Activated naive CD8-positive, alpha-beta T cell (primary cell): ENCODE measurements around the gene ATRNL1.
"Not testable (repeated sequence)": the region's sequence is repeated elsewhere in the genome, so short reads cannot be mapped to it uniquely, and the experiment has no call there.

Experiments
- H3K27ac Mint-ChIP-seq: one replicate; pipeline ENCODE4 v1.8.0; 2021; ENCODE audit warnings: mixed read lengths
- H3K27me3 Mint-ChIP-seq: one replicate; pipeline ENCODE4 v1.8.0; 2021; ENCODE audit warnings: mixed read lengths
- H3K36me3 Mint-ChIP-seq: one replicate; pipeline ENCODE4 v1.8.0; 2021; ENCODE audit warnings: mixed read lengths
- H3K4me1 Mint-ChIP-seq: one replicate; pipeline ENCODE4 v1.8.0; 2021; ENCODE audit warnings: low read depth, mixed read lengths
- H3K4me3 Mint-ChIP-seq: one replicate; pipeline ENCODE4 v1.8.0; 2021; ENCODE audit warnings: mild to moderate bottlenecking, mixed read lengths
- H3K9me3 Mint-ChIP-seq: one replicate; pipeline ENCODE4 v1.8.0; 2021; ENCODE audit warnings: low read depth, mixed read lengths

ATRNL1 gene

DNA sequence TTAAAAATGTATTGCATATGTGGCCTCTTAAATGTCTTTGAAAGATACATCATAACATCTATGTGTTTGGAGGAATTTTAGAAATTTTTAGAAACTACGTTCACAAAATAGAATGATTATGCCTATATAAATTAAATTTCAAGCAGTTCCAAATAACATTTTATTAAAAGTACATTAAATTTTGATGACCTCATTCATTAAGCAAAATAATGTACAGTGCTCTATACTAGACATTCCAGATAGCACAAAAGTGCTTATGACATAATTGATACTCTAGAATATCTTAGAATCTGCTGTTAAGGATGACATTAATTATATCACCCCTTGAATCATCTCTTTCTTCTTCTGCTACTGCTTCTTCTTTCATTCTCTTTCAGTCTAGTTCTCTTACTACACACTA is 650.9 kb downstream of the ATRNL1 start:
- no peaks in the 10 kb centered on the region for H3K27me3 Mint-ChIP-seq
- H3K9me3 Mint-ChIP-seq: no peaks in the 10 kb centered on the region
- H3K4me1 Mint-ChIP-seq: no peaks in the 10 kb centered on the region
- no peak overlapping the region for H3K4me3 Mint-ChIP-seq
- H3K36me3 Mint-ChIP-seq: no peaks in the 10 kb centered on the region
- H3K27ac Mint-ChIP-seq: no peak overlapping the region

DNA sequence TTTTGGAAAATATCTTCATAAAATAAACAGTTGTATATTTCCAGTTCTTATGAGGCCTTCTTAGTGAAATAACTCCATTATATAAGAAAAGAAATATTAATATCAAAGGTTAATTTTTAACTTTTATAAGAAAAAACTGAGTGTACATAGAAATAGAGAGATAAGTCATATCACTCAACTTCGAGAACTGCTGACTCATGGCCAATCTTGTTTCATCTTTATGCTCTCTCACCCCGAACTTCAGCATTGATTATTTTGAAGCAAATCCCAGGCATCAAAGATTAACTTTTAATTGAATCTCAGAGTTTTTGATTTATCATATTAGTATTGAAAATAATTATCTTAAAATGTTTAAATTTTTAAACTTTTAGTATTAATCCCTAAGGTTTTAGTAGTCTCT is 652.8 kb downstream of the ATRNL1 start:
- Mint-ChIP-seq H3K4me1 (no peaks in the 10 kb centered on the region), H3K27me3 (no peaks in the 10 kb centered on the region), H3K27ac (no peak overlapping the region), H3K9me3 (no peaks in the 10 kb centered on the region), H3K4me3 (no peak overlapping the region), H3K36me3 (no peaks in the 10 kb centered on the region)

DNA sequence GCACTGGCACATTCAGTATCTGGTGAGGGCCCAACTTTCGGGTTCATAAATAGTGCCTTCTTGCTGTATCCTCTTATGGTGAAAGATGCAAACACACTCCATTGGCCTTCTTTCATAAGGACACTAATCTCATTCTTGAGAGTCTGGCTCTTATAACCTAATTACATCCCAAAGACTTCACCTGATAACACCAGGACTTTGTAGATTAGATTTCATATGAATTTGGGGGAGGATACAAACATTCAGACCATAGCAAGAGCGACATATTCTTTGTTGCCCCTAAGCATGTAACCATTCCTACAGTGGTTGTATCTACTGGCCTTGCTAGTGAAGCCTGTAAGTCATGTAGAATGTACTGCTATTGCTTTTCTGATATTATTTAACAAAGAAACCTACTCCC is 654.6 kb downstream of the ATRNL1 start:
- Mint-ChIP-seq H3K4me1 (no peaks in the 10 kb centered on the region), H3K36me3 (no peaks in the 10 kb centered on the region), H3K27ac (no peak overlapping the region), H3K27me3 (no peaks in the 10 kb centered on the region), H3K4me3 (no peak overlapping the region), H3K9me3 (no peaks in the 10 kb centered on the region)

DNA sequence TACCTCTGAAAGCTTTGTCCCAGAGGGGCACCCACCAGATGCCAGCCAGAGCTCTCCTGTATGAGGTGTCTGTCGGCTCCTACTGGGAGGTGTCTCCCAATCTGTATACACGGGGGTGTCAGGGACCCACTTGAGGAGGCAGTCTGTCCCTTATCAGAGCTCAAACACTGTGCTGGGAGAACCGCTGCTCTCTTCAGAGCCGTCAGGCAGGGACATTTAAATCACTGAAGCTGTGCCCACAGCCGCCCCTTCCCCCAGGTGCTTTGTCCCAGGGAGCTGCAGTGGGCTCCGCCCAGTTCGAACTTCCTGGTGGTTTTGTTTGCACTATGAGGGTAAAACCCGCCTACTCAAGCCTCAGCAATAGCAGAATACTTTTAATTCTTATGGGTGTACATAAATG is 665.3 kb downstream of the ATRNL1 start:
- not testable (repeated sequence) for H3K36me3 Mint-ChIP-seq, H3K4me3 Mint-ChIP-seq, H3K4me1 Mint-ChIP-seq, H3K27ac Mint-ChIP-seq, H3K27me3 Mint-ChIP-seq, H3K9me3 Mint-ChIP-seq

DNA sequence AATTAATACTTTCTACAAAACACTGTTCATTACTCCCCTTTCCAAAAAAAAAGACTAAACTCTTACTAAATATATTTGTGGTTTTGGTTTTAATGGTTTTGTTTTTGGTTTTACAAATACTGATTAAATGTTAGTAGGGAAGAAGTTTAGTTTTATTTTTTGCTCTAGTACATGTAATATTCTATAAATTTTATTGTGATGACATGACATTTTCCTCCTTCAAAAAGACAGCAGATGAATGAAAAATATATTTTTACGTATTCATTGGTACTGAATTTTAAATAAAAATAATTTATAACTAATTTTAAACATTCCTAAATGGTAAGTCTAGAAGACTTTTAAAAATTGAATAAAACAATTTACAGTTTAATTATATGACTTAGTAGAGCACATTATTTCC is 667.0 kb downstream of the ATRNL1 start:
- H3K36me3 Mint-ChIP-seq: no peaks in the 10 kb centered on the region

DNA sequence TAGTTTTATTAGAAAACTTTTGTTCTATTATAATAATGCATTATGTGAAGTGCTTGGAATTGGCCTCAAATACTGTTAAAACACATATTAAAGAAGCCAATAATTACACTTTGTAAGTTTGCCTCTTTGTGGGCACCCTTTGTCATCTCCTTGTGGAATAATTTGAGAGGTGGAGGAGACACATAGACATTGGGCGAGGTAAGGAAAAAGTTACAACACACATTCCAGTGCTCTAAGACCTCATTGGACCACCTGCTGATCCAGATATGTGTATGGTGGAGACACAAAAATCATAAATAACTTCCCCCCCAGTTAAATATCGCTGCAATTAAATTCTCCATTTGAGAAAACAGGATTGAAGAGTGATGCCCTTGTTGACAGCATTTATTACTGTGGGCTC is 668.0 kb downstream of the ATRNL1 start:
- Mint-ChIP-seq H3K4me3 (no peak overlapping the region), H3K4me1 (no peaks in the 10 kb centered on the region), H3K27me3 (no peaks in the 10 kb centered on the region), H3K27ac (no peak overlapping the region), H3K36me3 (no peaks in the 10 kb centered on the region), H3K9me3 (peaks cover 4% of the 10 kb centered on the region)

More for the DNA sequence above, 667.0 kb downstream of the ATRNL1 start:
- Mint-ChIP-seq H3K4me3 (no peak overlapping the region), H3K9me3 (peaks cover 6% of the 10 kb centered on the region), H3K27ac (no peak overlapping the region), H3K4me1 (no peaks in the 10 kb centered on the region), H3K27me3 (no peaks in the 10 kb centered on the region)

DNA sequence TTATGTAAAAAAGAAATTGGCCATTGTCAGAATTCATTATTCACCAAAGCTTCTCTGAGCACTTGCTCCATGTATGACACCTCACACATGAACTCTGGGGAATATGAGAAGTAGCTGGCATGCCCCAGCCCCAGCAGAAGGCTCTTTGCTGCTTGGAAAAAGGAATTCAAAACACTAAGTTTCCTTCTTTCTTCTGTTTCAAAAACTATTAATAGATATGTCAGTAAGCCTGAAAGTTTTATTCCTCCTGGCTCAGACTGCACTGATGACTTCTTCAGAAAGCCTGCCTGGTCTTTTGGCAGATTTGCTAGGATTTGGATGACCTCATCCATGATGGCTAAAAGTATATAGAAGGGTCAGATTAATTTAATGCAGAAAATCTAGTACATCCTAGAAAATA is 668.9 kb downstream of the ATRNL1 start:
- H3K4me3 Mint-ChIP-seq: no peak overlapping the region
- H3K27ac Mint-ChIP-seq: no peak overlapping the region
- no peaks in the 10 kb centered on the region for H3K4me1 Mint-ChIP-seq
- no peaks in the 10 kb centered on the region for H3K9me3 Mint-ChIP-seq
- H3K36me3 Mint-ChIP-seq: no peaks in the 10 kb centered on the region
- no peaks in the 10 kb centered on the region for H3K27me3 Mint-ChIP-seq

DNA sequence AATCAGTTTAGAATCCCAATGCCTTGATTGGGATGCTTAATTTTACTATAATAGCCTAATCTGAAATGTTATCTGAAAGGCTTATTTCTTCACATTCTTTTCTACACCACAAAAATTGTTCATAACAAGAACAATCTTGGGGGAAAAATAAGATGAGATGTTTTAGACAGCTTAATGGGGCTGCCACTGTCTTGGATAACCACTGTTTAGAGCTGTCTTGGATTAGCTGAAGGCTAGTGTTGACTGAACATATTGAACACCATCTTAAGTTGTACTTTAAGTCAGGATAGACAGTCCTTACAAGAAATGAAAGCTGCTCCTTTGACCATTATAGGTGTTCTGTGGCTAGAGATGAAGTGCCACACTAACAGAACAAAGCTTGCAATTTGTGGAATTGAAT is 678.6 kb downstream of the ATRNL1 start:
- H3K4me3 Mint-ChIP-seq: no peak overlapping the region
- H3K9me3 Mint-ChIP-seq: no peaks in the 10 kb centered on the region
- no peaks in the 10 kb centered on the region for H3K4me1 Mint-ChIP-seq
- no peaks in the 10 kb centered on the region for H3K36me3 Mint-ChIP-seq
- H3K27me3 Mint-ChIP-seq: no peaks in the 10 kb centered on the region
- H3K27ac Mint-ChIP-seq: no peak overlapping the region

DNA sequence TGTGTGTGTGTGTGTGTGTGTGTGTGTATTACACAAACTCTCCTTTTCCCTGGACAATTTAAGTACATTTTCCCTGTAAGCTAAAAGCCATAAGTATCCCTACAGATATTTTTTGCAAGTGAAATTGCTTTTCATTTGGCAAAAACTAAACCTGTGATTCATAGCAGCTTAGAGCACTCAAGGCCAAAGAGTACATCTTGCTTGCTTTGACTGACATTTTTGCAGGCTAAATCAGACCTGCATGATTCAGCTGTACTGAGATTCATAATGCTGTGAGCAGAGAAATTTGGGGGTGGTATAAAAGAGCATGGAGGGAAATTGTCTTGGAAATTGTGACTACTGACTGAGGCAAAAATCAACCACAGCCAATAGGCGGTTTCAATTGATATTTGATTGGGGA is 679.4 kb downstream of the ATRNL1 start:
- Mint-ChIP-seq H3K4me3 (no peak overlapping the region), H3K4me1 (no peaks in the 10 kb centered on the region), H3K27ac (no peak overlapping the region), H3K27me3 (no peaks in the 10 kb centered on the region), H3K9me3 (no peaks in the 10 kb centered on the region), H3K36me3 (no peaks in the 10 kb centered on the region)

DNA sequence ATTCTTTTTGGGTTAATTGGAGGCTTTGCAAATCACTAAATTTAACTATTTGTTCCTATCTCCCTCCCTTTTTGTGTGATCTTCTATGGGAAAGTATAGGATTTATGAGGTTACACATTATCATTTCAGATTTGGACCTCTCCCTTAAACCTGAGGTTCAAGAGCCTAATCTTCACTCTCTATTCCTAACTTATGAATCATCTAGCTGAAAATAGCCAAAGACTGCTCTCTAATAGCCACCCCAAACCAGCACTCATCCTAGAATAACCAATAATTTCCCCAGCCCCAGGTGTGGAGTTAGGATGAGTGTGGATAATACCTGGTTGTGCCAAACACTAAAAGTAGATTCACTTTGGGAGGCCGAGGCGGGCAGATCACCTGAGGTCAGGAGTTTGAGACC is 680.7 kb downstream of the ATRNL1 start:
- H3K27ac Mint-ChIP-seq: no peak overlapping the region
- no peak overlapping the region for H3K4me3 Mint-ChIP-seq
- H3K9me3 Mint-ChIP-seq: no peaks in the 10 kb centered on the region
- no peaks in the 10 kb centered on the region for H3K4me1 Mint-ChIP-seq
- no peaks in the 10 kb centered on the region for H3K27me3 Mint-ChIP-seq
- H3K36me3 Mint-ChIP-seq: no peaks in the 10 kb centered on the region

DNA sequence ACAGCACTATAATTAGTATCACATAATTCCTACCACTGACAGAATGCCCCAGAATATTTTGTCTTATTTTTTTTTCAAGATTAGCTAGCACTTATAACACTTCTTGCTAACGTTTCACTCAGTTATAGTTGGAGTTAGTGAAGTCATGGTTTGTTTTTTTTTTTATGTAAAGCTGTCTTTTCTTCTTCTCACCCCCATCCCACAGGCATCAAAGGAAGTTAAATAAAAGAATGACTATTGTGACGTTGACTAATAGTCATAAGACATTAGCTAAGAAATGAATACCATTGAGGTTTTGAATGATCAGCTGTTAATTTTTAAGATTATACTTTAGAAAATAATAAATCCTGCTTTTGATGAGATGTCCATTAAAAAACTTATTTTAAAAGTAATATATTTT is 681.6 kb downstream of the ATRNL1 start:
- Mint-ChIP-seq H3K27ac (no peak overlapping the region), H3K4me1 (no peaks in the 10 kb centered on the region), H3K9me3 (no peaks in the 10 kb centered on the region), H3K27me3 (no peaks in the 10 kb centered on the region), H3K36me3 (no peaks in the 10 kb centered on the region), H3K4me3 (no peak overlapping the region)

DNA sequence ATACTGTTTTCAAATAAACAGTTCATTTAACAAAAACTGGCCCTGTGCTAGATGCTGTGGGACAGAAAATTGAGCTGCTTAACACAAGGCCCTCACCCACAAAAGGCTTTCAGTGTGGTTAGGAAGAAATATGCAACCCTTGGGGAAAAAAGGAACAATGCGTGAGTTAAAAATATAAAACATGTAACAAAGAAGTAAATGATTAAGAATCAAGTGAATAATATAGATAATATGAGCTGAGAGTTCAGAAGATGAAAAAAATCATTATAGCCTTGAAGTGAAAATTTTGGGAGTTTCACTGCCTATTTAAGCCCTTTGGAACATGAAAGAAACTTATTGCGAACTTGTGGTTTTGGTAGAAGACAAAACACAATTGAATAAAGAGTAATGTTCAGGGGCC is 684.5 kb downstream of the ATRNL1 start:
- Mint-ChIP-seq H3K27ac (no peak overlapping the region), H3K4me1 (no peaks in the 10 kb centered on the region), H3K9me3 (no peaks in the 10 kb centered on the region), H3K4me3 (no peak overlapping the region), H3K36me3 (no peaks in the 10 kb centered on the region), H3K27me3 (no peaks in the 10 kb centered on the region)

DNA sequence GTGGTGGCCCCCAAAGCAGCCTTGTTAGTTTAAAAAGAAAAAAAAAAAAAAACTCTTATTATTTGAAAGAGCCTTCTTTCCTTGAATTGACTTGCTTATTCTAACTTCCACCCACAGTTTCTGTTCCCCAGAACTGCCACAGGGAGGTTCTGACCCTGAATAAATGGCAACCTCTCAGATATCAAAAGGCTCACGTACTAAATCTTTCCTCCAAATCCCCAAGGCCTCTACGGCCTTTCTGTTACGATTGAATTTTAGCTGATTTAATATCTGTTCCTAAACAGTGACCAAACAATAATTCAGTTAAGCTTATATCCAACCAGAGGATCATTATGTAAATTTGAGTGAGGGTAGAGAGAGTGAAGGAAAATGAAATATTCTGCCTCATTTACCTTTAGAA is 697.1 kb downstream of the ATRNL1 start:
- H3K36me3 Mint-ChIP-seq: no peaks in the 10 kb centered on the region
- H3K27ac Mint-ChIP-seq: no peak overlapping the region

DNA sequence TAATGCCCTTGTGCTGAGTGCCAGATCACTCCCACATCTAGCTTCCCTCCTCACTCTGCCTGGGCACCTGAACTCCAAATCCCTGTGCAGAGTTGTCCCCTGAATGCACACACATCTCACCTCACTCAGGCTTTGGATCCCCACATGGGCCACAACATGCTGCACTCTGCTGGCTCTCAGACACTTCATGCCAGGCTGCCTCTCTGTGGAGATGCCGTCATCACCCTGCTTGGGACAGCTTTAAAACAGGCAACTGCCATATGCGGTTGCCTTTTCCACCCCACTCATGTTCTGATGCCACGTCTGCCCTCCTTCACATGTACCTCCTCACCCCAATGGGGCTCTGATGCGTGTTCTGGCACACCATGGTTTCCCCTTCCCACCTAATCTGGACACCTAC is 702.8 kb downstream of the ATRNL1 start:
- Mint-ChIP-seq H3K27me3 (no peaks in the 10 kb centered on the region), H3K4me3 (no peak overlapping the region), H3K9me3 (no peaks in the 10 kb centered on the region), H3K36me3 (no peaks in the 10 kb centered on the region), H3K4me1 (no peaks in the 10 kb centered on the region), H3K27ac (no peak overlapping the region)

More for the DNA sequence above, 697.1 kb downstream of the ATRNL1 start:
- Mint-ChIP-seq H3K9me3 (peaks cover 6% of the 10 kb centered on the region), H3K4me1 (no peaks in the 10 kb centered on the region), H3K4me3 (no peak overlapping the region), H3K27me3 (no peaks in the 10 kb centered on the region)

DNA sequence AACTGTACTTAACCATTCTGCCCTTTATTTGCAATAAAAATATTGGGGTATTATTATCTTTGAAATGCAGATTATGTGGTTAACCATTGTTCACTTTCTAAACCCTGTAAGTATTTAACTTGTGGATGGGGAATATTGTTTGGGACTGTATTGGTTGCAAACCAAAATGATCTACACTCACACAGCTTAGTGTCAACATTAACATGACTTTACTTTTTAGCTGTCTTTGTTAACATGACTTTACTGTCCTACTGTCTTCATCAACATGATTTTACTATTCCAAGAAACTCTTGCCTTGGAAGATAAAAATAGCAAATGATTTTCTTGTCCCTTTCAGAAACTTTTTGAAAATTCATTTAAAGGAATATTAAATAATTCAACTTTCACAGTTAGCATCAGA is 708.3 kb downstream of the ATRNL1 start:
- Mint-ChIP-seq H3K9me3 (no peaks in the 10 kb centered on the region), H3K27me3 (no peaks in the 10 kb centered on the region), H3K4me1 (no peaks in the 10 kb centered on the region), H3K36me3 (no peaks in the 10 kb centered on the region), H3K27ac (no peak overlapping the region), H3K4me3 (no peak overlapping the region)

DNA sequence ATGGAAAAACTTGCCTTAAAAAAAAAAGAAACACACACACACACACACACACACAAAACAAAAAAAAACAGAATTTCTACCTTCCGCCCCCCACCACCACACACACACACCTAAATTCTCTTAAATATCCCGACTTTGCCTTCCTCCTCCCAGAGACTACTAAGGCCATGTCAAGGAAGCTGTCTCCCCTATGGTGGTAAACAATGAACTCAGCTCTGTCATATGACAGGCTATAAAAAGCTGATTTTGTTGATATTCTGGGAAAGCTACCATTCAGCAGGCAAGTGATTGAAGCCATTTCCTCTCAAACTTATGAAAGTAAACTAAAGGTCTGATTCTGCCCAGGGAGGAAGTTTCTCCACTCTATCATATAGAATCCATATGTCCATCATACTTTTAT is 708.8 kb downstream of the ATRNL1 start:
- Mint-ChIP-seq H3K4me1 (no peaks in the 10 kb centered on the region), H3K36me3 (no peaks in the 10 kb centered on the region), H3K27ac (no peak overlapping the region), H3K9me3 (no peaks in the 10 kb centered on the region), H3K4me3 (no peak overlapping the region), H3K27me3 (no peaks in the 10 kb centered on the region)

DNA sequence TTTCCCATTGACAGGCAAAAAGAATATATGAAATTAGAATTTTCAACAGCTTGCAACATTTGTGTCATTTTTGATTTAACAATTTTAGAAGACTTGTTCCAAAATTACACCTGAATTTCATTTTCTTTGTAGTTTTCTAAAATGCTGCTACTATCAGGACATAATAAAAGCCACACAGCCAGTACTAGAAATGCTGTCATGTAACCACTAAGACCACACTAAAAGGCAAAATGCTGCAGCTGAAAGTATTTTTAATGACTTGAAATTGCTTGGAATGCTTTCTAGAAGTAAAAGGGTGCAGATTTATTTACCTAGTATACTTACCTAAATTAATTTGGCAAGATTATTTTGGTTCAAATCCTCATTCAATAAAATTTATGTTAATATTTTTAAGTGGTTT is 709.7 kb downstream of the ATRNL1 start:
- no peaks in the 10 kb centered on the region for H3K27me3 Mint-ChIP-seq
- no peak overlapping the region for H3K27ac Mint-ChIP-seq
- H3K4me3 Mint-ChIP-seq: no peak overlapping the region
- no peaks in the 10 kb centered on the region for H3K36me3 Mint-ChIP-seq
- H3K9me3 Mint-ChIP-seq: no peaks in the 10 kb centered on the region
- H3K4me1 Mint-ChIP-seq: no peaks in the 10 kb centered on the region
